ENCODE measurements around the gene S100B.
"Not testable (repeated sequence)": the region's sequence is repeated elsewhere in the genome, so short reads cannot be mapped to it uniquely, and the experiment has no call there.

Gene S100B

DNA sequence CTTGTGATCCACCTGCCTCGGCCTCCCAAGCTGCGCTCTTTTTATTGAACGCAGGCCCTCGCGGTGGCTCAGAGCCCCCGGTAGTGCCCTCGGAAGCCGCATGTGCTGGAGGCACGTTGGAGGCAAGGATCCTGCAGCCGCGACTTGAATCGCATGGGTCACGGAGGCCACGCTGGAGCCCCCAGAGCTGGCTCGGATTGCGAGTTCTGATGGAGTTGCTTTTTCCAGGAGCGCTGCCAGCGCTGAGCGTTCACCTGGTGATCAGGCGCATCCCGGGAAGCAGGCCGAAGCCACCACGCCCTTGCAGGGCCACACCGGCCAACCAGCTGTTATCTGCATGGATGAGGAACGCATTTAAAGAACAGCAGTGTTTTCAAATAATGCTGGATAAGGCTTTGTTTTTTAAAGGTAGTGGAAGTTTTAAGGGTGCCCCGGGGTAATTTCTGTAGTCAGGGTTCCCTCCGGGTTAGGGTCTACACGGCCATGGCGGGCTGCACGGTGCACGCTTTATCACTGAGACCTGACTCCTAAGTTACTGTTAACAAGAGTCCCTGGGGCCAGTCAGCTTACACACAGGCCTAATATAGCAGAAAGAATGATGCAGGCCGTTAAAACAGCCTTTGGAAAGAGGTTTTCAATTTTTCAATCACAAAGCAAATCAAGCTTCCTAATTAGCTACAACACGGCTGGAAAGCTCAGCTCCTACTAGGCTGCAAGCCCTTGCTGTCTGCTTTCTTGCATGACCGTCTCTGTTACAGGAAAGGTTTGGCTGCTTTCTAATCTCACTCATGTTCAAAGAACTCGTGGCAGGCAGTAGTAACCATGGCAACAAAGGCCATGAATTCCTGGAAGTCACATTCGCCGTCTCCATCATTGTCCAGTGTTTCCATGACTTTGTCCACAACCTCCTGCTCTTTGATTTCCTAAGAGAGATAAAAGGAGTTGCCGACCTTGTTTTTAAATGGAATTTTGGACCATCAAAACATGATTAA is 6.0 kb downstream of the S100B start:
- DNase-seq: no peak

DNA sequence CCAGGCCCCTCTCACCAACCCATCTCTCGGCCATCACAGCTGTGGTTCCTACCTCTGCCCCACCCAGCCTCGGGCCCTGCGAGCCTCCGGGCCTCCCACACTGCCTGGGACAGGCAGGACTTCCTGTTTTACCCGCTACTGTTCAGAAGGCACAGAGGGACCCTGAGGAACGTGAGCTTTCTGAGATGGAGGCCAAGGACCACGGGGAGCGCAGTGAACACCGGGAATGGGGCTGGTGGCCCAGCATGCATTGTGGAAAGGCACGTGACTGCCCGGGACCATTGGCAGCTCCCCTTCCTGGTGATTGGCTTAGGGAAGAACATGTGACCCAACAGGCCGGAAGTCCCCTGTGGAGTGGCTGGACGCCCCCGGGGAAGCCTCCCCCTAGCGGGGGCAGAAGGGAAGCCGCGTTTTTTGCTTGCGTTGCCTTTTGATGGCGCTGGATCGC is 7.0 kb downstream of the S100B start:
- DNase-seq: no peak

DNA sequence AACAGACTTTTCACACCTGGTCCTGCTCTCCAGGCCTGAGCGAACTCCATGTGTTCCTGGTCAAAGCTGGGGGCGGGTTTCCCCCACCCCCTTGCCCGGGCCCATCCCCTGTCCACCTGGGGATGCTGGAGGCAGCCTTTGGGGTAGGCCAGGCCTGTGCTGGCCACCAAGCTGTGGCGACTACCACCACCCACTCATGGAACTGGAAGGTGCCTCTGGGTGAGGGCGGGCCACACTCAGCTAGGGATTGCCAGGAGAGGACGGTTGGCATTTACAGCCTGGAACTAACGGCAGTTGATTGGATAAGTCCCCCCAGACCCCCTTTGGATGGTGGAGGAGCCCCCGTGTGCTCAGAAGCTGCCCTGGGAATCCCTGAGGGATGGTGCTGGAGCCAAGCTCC is 7.9 kb downstream of the S100B start:
- DNase-seq: no peak

DNA sequence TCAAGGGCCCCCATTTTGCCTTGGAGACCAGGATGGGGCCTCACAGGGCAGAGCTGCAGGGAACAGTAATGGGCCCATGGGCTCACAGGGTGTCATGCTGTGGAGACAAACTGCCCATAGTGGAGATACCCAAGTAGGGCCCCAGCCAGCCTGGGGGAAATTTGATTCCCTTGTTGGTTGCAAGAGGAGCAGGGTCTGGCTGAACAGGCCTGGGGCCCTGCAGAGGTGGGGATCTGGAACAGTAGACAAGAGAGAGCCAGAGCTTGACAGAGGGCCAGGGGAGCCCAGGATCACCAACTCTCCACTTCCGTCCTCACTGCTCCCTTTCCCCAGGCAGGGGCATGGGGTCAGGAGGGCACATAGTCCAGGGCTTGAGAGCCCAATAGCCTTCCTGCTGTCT is 8.7 kb downstream of the S100B start:
- DNase-seq: no peak

DNA sequence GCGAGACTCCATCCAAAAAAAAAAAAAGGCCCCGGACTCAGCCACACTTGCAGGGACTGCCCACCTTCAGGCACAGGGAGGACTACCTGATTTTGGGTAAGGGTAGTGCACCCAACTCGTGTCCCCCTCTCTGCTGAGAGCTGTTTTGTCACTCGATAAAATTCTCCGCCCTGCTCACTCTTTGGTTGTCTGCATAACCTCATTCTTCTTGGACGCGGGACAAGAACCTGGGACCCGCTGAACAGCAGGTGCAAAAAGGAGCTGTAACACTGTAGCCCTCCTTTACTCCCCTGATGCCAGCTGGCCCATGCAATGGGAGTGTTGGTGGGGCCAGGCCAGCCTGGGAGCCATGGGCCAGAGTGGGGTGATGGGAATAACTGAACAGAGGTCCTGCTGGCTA is 10.6 kb downstream of the S100B start:
- DNase-seq: no peak

DNA sequence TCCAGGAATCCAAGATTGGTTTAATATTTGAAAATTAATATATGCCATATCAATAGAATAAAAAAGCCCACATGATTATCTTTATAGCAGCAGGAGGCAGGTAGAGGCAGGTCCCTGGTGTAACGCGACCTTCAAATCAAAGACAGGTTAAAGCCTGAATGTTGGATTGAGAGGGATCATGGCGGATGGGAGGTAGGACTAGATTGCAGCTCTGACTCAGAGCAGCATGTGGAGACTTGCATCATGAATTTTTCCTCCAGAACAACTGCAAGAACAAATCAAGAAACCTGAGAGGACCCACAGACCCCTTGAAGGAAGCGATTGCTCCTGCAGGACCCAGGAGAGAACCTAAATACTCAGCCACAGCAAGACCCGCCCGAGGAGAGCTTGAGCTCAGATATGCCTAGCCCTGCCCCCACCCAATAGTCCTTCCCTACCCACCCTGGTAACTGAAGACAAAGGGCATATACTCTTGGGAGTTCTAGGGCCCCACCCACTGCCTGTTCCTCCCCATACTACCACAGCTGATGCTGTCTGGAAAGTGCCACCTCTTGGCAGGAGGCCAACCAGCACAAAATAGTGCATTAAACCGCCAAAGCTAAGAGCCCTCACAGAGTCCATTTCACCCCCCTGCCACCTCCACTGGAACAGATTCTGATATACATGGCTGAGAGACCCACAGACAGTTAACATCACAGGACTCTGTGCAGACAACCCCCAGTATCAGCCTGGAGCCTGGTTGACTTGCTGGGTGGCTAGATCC is 19.5 kb downstream of the S100B start:
- DNase-seq: no peak

DNA sequence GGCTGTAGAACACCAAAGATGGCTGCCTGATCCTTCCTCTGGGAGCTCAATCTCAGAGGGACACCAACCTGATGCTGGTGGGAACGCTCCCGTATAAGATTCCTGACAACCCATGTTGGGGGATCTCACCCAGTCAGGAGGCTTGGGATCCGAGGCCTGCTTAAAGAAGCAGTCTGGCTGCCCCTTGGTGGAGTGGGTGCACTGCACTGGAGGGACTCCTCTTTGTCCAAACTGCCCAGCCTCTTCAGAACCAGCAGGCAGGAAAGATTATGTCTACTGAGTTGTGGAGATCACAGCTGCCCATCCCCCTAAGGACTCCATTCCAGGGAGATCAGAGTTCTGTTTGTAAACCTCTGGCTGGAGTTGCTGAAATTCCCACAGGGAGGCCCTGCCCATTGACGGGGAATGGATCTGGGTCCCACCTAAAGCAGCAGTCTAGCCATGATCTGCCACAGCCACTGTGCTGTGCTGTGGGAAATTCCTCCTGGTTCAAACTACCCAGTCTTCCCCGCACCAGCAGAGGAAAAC is 23.0 kb downstream of the S100B start:
- no peak for DNase-seq

DNA sequence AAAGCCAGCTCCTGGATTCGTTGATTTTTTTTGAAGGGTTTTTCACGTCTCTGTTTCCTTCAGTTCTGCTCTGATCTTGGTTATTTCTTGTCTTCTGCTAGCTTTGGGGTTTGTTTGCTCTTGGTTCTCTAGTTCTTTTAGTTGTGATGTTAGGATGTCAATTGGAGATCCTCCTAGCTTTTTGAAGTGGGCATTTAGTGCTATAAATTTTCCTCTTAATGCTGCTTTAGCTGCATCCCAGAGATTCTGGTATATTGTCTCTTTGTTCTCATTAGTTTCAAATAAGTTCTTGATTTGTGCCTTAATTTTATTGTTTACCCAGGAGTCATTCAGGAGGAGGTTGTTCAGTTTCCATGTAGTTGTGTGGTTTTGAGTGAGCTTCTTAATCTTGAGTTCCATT is 25.5 kb downstream of the S100B start:
- not testable (repeated sequence) for DNase-seq

DNA sequence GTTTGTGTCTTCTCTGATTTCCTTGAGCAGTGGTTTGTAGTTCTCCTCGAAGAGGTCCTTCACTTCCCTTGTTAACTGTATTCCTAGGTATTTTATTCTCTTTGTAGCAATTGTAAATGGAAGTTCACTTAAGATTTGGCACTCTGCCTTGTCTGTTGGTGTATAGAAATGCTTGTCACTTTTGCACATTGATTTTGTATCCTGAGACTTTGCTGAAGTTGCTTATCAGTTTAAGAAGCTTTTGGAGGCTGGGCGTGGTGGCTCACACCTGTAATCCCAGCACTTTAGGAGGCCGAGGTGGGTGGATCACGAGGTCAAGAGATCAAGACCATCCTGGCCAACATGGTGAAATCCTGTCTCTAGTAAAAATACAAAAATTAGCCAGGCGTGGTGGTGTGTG is 27.1 kb downstream of the S100B start:
- not testable (repeated sequence) for DNase-seq

DNA sequence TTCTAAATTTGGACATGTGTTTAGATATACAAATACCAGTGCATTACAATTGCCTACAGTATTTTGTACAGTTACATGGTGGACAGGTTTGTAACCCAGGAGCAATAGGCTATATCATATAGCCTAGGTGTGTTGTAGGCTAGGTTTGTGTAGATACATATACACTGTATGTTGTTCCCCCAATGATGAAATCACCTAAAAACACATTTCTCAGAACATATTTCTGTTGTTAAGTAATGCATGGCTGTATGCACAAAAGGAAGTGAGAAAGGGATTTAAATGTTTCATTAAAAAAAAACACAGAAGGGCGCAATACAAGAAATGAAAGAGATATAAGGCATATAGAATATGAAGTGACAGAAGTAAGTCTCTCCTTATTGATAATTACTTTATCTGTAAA is 32.0 kb downstream of the S100B start:
- DNase-seq: no peak

DNA sequence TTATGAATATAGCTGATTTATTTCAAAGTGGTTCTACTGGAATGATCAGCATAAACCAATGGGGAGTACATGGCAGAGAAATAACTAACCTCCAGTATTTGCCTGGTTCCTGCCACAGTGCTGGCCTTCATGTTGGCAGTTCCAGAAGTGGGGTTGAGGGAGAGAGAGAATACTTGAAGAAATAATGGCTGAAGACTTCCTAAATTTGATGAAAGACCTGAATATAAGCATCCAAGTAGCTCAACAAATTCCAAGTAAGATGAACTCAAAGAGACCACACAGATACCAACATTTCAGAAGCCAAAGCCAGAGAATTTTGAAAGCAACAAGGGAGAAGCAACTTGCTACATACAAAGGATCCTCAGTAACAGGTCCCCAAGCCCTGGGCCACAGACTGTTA is 34.3 kb downstream of the S100B start:
- no peak for DNase-seq

DNA sequence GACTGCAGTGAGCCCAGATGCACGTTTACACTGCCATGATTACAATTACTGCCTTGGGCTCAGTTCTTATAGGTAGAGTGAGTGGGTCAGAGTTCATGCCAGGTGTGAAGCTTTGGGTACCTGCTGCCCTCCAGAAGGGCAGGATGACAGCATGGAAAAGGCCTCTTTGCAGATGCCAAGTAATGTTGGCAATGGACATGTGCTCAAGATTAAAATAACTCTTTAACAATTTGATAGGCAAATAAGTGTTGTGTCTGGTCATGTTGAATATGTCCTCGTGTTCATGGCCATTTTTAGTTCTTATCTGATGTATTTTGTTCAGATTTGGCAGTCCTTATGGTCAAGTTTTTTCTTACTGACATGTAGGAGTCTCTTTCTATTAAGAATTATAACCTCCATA is 34.8 kb downstream of the S100B start:
- no peak for DNase-seq

DNA sequence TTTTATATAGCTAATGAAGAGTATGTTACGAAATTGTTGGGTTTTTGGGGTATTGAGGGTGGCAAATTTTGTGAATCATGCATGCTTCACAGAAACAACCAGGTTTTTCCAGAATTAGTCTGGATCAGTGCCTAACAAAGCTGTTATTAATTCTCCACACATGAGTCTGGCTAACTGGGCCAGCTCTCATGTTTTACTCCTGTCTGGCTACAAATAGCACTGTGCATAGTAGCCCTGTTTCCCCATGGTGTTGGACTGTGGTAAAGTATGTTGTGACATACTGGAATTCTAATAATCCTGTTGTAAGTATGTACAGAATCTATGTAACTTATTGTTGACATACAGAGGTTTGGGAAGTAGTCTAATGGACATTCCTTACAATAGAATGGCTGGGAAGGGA is 35.8 kb downstream of the S100B start:
- DNase-seq: no peak

DNA sequence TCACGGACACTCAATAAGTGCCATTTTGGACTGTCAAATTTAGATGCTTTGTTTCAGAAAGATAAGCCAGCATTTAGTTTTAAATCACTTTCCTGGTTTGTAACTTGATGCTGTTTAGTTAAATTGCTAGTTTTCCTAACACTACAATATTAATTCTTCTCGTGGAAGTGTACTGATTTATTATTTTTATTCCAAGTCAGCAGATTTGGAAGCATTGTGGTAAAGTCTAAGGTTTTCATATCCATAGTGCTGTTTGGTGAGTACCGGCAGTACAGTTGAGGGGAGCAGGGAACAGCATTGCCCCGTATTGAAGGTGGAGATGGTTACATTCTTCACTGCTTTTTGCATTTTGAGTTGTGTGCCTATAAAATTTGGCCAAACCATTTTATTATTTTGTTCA is 36.3 kb downstream of the S100B start:
- no peak for DNase-seq

DNA sequence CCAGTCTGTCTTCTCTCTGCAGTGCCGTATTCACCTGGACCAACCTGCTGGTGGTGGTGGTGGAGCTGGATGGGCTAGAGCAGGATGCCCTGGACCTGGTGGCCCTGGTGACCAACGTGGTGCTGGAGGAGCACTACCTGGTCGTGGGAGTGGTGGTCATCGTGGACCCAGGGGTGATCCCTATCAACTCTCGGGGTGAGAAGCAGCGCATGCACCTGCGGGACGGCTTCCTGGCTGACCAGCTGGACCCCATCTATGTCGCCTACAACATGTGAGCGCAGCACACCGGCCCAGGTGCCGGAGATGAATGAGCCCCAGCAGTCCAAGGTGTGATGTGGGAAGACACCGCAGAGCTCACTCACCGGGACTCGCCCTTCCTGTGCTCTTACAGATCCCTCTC is 37.5 kb downstream of the S100B start:
- DNase-seq: no peak

DNA sequence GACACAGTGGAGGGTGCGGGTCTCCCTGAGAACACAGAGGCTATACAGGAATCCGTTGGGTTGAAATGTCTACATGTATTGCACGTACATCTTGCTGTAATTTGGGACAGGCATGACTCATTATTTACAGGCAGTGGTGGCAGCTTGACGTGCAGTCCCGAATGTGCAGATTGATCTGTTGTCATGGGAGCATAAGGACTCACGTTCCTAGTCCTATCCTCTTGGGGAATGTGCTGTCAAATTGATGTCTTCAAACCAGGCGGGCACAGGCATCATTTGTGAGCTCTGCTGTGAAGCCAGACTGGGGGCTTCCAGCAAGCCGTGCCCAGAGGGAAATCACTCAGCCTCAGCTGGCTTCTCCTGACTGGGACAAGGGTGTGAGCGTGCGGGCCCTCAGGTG is 40.5 kb downstream of the S100B start:
- DNase-seq: no peak

DNA sequence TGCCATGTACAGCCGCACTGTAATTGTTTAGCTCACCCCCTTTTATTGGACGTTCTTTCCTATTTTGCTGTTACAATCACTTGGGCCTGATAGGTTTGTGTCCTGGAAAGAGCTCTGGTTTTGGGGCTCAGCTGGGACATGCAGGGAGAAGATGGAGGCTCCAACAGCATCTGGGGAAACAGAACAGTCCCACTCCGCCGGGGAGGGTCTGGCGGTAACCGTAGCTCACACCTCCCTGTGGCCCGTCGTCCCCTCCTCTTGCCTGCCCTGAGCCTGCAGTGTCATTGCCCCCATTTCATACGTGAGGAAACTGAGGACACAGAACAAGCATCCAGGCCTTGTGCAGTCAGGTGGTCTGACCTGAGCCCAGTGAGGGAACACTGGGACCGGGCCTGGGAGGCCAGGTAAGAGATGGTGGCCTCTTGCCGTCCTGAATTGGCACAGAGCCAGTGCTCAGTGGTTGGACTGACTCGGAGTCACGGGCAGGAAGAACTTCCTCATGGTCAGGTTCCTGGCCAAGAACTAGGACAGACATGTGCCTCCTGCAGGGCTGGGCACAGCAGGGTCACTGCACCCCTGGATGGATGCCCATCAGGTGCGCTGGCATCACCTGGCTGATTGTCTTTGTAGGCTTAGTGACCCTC is 41.8 kb downstream of the S100B start:
- DNase-seq: no peak

DNA sequence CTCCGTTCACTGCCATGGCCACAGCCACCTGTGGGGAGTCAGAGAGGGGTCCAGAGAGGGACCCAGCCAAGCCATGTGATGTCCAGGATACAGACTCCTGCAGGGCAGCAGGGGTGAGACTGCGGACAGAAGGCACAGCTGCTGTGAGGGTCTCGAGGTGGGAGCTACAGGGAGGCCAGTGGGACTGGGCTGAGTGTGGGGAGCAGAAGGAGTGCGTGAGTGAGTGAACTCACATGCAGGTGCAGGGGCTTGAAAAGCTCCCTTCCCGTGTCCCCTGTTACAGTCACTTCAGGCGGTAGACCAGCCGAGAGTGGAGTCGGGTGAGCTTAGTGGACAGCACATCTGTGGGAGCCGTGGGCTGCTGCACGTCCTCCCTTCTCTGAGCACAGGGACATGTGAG is 42.4 kb downstream of the S100B start:
- no peak for DNase-seq

DNA sequence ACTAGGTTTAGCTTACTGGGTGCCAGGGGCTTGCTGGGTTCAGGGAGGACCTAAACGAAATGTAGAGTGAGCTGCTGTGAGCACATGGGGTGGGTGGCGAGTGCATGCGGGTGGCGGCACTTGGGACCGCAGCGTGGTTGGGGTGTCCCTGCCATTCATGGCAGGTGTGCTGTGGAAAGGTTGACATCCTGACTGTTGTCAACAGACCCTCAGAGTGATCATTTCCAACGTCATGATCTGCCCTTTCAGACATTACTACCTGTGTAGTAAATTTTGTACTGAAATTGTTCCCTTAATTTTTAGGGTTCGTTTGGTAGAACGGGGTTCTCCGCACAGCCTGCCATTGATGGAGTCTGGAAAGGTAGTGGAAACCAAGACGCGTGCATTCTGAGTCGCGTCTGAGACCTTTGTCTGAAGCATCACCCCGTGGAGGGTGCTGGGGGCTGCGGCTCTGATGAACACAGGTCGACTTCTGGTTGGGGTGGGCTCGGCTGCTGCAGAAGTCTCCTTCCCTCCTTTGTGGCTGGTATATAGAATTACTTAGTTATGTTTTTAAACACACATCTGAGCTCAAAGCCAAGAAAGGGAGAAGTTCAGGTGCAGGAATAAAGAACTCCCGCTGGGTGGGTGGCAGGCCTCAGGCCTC is 43.3 kb downstream of the S100B start:
- DNase-seq: no peak

DNA sequence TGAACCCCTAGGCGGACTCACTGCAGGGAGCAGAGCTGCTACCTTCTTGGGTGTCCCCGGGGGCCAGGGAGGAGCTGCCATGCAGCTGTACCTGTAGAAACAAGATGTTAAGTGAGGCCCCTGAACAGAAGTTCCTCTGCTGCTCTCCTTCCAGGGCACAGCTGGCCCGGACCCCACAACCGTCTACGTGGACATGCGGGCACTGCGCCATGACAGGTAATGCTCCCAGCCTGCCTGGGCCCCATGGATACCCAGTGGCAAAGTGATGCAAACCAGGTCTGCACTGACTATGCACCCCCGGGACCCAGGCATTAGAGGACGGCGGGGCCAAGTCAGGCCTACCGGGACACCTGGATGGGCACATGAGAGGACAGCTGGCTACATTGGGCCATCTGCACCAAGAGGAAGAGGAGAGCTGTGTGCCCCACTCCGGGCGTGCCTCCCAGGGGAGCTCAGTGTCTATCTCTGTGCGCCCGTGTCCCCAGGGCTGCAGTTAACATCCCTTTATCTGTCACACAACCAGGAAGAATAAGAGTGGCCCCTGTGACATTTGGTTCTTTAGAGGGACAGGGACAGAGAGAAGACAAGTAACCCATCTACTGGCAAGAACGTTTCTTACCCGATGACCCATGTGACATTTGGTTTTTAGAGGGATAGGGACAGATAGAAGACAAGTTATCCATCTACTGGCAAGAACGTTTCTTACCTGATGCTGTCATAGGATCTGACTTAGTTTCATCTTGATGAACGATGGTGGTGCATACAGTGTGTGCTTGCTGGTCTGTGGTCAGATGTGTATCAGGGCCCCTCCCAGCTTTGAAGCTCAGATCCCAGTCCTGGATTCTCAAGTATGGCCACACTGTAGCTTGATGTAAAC is 44.1 kb downstream of the S100B start:
- DNase-seq: no peak

DNA sequence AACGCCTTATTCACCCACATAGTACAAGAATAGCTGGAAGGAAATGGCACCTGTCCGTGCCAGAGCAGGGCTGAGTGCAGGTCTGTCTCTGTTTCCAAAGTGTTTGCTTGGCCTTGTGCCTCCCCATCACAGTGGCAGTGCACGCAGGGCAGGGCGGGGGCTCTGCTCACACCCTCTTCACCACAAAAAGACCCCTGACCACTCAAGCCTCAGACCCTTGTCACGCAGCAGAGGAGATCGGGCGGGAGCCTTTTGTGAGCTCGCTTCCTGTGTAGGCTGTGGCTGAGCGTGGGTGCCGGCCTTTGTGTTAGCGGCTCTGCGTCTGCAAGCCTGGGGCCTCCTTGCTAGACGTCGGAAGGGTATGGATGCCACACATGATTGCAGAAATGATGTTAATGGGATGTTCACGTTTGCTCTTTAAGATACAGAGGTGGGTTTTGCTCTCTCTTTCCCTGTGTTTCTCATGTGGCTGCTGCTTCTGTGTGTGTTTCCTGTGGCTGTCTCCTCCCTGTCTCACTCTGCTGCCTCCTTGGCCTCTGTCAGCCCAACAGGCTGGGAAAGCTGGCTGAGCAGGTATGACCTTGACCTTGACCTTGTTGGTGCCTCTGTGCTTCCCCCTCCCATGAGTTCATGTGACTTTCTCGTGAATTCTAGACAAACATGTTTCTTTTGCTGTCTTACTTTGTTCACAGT is 45.4 kb downstream of the S100B start:
- DNase-seq: no peak

All from SIG-M5 (cell line).